ENCODE measurements around the gene ERAL1. TPM values are rescaled to one million over a fixed set of nuclear protein-coding genes. Genes with fewer than 3 reads are reported as not detected.
"Not testable (repeated sequence)": the region's sequence is repeated elsewhere in the genome, so short reads cannot be mapped to it uniquely, and the experiment has no call there.

The ERAL1 gene
- polyA plus RNA-seq, 1 experiment = 84.1 TPM

- Histone ChIP-seq H3K4me3 (ENCODE audit: low read depth, low read length) (no peak overlapping the region), H3K36me3 (ENCODE audit: control insufficient read depth, insufficient read depth, low read length) (no peaks in the 10 kb centered on the region), H3K27me3 (ENCODE audit: control insufficient read depth, insufficient read depth, low read length) (no peaks in the 10 kb centered on the region)
- POLR2A ChIA-PET = interaction anchor here (0.6 to 0.7 kb wide), 2 partner anchors 67 to 71 kb away, joined by 3 to 9 read pairs; no protein-coding TSS in a partner anchor
- no peak for DNase-seq (ENCODE audit: low read depth)
- CTCF ChIA-PET = interaction anchor here (0.6 to 1.4 kb wide), 4 partner anchors 9 to 1728 kb away, joined by 3 to 5 read pairs (median 4); partner anchors contain the start of gene DHRS13
- TF ChIP-seq, protein P1, sequence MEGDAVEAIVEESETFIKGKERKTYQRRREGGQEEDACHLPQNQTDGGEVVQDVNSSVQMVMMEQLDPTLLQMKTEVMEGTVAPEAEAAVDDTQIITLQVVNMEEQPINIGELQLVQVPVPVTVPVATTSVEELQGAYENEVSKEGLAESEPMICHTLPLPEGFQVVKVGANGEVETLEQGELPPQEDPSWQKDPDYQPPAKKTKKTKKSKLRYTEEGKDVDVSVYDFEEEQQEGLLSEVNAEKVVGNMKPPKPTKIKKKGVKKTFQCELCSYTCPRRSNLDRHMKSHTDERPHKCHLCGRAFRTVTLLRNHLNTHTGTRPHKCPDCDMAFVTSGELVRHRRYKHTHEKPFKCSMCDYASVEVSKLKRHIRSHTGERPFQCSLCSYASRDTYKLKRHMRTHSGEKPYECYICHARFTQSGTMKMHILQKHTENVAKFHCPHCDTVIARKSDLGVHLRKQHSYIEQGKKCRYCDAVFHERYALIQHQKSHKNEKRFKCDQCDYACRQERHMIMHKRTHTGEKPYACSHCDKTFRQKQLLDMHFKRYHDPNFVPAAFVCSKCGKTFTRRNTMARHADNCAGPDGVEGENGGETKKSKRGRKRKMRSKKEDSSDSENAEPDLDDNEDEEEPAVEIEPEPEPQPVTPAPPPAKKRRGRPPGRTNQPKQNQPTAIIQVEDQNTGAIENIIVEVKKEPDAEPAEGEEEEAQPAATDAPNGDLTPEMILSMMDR (IDR thresholded peaks at IDR 0.05; ENCODE audit: insufficient read depth, low read depth, low read length) = no peak
These were observed 27.1 kb upstream of the ERAL1 start for GRCh38 chr17:28827672-28828071.

DNA sequence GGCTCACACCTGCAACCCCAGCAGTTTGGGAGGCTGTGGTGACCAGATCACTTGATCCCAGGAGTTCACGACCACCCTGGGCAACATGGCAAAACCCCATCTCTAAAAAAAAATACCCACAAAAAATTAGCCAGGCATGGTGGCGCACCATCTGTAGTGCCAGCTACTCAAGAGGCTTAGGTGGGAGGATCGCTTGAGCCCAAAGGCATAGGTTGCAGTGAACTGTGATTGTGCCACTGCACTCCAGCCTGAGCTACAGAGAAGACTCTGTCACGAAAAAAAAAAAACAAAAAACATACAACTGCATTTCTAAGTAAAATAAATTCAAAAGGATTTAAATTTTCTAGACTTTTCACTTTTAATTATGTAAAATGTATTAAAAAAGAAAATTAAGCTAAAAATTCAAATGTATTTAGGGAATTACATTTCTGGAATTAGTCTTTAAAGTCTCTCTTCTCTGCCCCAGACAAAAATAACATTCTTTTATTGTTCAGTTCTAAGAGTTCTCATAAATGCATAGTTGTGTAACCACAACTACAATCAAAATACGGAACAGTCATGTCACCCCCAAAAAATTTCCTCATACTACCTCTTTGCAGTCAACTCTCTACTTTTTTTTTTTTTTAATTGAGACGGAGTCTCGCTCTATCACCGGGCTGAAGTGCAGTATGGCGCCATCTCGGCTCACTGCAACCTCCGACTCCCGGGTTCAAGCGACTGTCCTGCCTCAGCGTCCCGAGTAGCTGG is 26.3 kb upstream of the ERAL1 start:
- POLR2A ChIA-PET = interaction anchor here (0.6 to 0.7 kb wide), 2 partner anchors 10 to 66 kb away, joined by 4 to 9 read pairs; no protein-coding TSS in a partner anchor
- CTCF ChIA-PET = interaction anchor here (0.6 to 2.0 kb wide), 3 partner anchors 22 to 196 kb away, joined by 3 to 8 read pairs (median 3); no protein-coding TSS in a partner anchor
- DNase-seq (ENCODE audit: low read depth) = peak; percentile 77
- Histone ChIP-seq H3K36me3 (ENCODE audit: control insufficient read depth, insufficient read depth, low read length) (no peaks in the 10 kb centered on the region), H3K27me3 (ENCODE audit: control insufficient read depth, insufficient read depth, low read length) (no peaks in the 10 kb centered on the region), H3K4me3 (ENCODE audit: low read depth, low read length) (no peak overlapping the region)
- TF ChIP-seq, protein P1 (IDR thresholded peaks at IDR 0.05; ENCODE audit: insufficient read depth, low read depth, low read length) = no peak

GRCh38 chr17:28834420-28834819 is 20.4 kb upstream of the ERAL1 start:
- Histone ChIP-seq H3K27me3 (ENCODE audit: control insufficient read depth, insufficient read depth, low read length) (no peaks in the 10 kb centered on the region), H3K36me3 (ENCODE audit: control insufficient read depth, insufficient read depth, low read length) (no peaks in the 10 kb centered on the region), H3K4me3 (ENCODE audit: low read depth, low read length) (no peak overlapping the region)
- ChIA-PET CTCF (no interaction called here), POLR2A (no interaction called here)
- DNase-seq (ENCODE audit: low read depth) = no peak
- TF ChIP-seq, protein P1 (IDR thresholded peaks at IDR 0.05; ENCODE audit: insufficient read depth, low read depth, low read length) = no peak

GRCh38 chr17:28836541-28836940 is 18.3 kb upstream of the ERAL1 start:
- POLR2A ChIA-PET = not testable (repeated sequence)
- CTCF ChIA-PET = interaction anchor here (1.3 kb wide), 1 partner anchor 117 kb away, joined by 4 read pairs; no protein-coding TSS in a partner anchor

GRCh38 chr17:28839221-28839620 is 15.6 kb upstream of the ERAL1 start:
- POLR2A ChIA-PET = no interaction called here

More at GRCh38 chr17:28836541-28836940, 18.3 kb upstream of the ERAL1 start:
- H3K27me3 ChIP-seq (ENCODE audit: control insufficient read depth, insufficient read depth, low read length); H3K36me3 ChIP-seq (ENCODE audit: control insufficient read depth, insufficient read depth, low read length); DNase-seq (ENCODE audit: low read depth); H3K4me3 ChIP-seq (ENCODE audit: low read depth, low read length): not testable (repeated sequence)

More at GRCh38 chr17:28839221-28839620, 15.6 kb upstream of the ERAL1 start:
- DNase-seq (ENCODE audit: low read depth) = no peak
- Histone ChIP-seq H3K4me3 (ENCODE audit: low read depth, low read length) (no peak overlapping the region), H3K36me3 (ENCODE audit: control insufficient read depth, insufficient read depth, low read length) (no peaks in the 10 kb centered on the region), H3K27me3 (ENCODE audit: control insufficient read depth, insufficient read depth, low read length) (no peaks in the 10 kb centered on the region)
- CTCF ChIA-PET = interaction anchor here (1.3 kb wide), 1 partner anchor 76 kb away, joined by 4 read pairs; no protein-coding TSS in a partner anchor
- TF ChIP-seq, protein P1 (IDR thresholded peaks at IDR 0.05; ENCODE audit: insufficient read depth, low read depth, low read length) = no peak
